Uterus (tissue), 4 donors: ENCODE measurements around the gene MAIP1. TPM values are rescaled to one million over a fixed set of nuclear protein-coding genes. Genes with fewer than 3 reads are reported as not detected.

ENCODE experiments used
- DNase-seq, 2 donors: peaks; one replicate each; pipeline ENCODE4 v3.0.0-alpha.2; 2019 to 2020
- H3K27ac ChIP-seq, 2 donors: fragments of 200-600 bp; sonication (generic); 1 replicate in 1 of 2; 2 replicates in 1 of 2; pipeline ENCODE4 v1.5.1; 2016 to 2018
- H3K27me3 ChIP-seq, 2 donors: fragments of 200-600 bp; sonication (generic); one replicate each; pipeline ENCODE4 v1.5.1; 2018 to 2019; ENCODE audit warnings: control low read depth in 1 of 2
- H3K36me3 ChIP-seq, 2 donors: fragments of 200-600 bp; sonication (generic); one replicate each; pipeline ENCODE4 v1.5.1; 2019; ENCODE audit warnings: control low read depth in 1 of 2
- H3K4me1 ChIP-seq, 2 donors: fragments of 200-600 bp; sonication (generic); one replicate each; pipeline ENCODE4 v1.5.1; 2018 to 2019; ENCODE audit warnings: control low read depth in 1 of 2
- H3K4me3 ChIP-seq, 2 donors: fragments of 200-600 bp; sonication (generic); 1 replicate in 1 of 2; 2 replicates in 1 of 2; pipeline ENCODE4 v1.5.1; 2018 to 2019; ENCODE audit warnings: mild to moderate bottlenecking in 1 of 2
- H3K9me3 ChIP-seq, 2 donors: fragments of 200-600 bp; sonication (generic); one replicate each; pipeline ENCODE4 v1.5.1; 2019; ENCODE audit warnings: control low read depth in 1 of 2
- CTCF ChIP-seq, 4 experiments: fragments of 200-600 bp in 2 of 4; fragments of 450-650 bp in 2 of 4; sonication (generic) in 2 of 4; IDR thresholded peaks; one replicate each; pipeline ENCODE4 v1.5.1; 2016 to 2019; ENCODE audit warnings: antibody characterized with exemption in 4 of 4, mild to moderate bottlenecking in 2 of 4, moderate library complexity in 1 of 4
- POLR2A ChIP-seq, 2 donors: fragments of 450-650 bp; IDR thresholded peaks; one replicate each; pipeline ENCODE4 v1.6.1; 2016; ENCODE audit warnings: antibody characterized with exemption in 2 of 2, mild to moderate bottlenecking in 1 of 2, moderate library complexity in 1 of 2
- intact Hi-C: fragments of 100-400 bp; cut with DNase I; formaldehyde crosslinking; loops from one replicate; pipeline ENCODE4 v1.15.1; 2023; ENCODE audit warnings: low total_unique reads
- total RNA-seq, 4 donors: library from RNA; depleted of rRNA in 3 of 4; stranded (reverse); fragments of >200 nt in 3 of 4; gene quantifications; one replicate each; pipeline versions ENCODE4 v1.1.0 to v1.2.4, GENCODE V29; 2014 to 2023
- donor health status: DM: yes; HTN: yes; CAD: no.

The MAIP1 gene
- total RNA-seq, 4 donors from 2014 or later, result 14.9 to 44.1 (median 16.4) TPM

- Histone ChIP-seq H3K9me3 (no peaks in the 10 kb centered on the region), H3K27ac (no peak overlapping the region), H3K36me3 (no peaks in the 10 kb centered on the region), H3K4me3 (no peak overlapping the region), H3K27me3 (no peaks in the 10 kb centered on the region), H3K4me1 (no peaks in the 10 kb centered on the region)
- intact Hi-C loops, result no loop called here
- TF ChIP-seq CTCF (IDR thresholded peaks at IDR 0.05) (no peak), POLR2A (IDR thresholded peaks at IDR 0.05) (no peak)
- DNase-seq, result no peak
These were observed 28.6 kb upstream of the MAIP1 start for GRCh38 chr2:199926806-199927205.

GRCh38 chr2:199928226-199928625 is 27.2 kb upstream of the MAIP1 start:
- Histone ChIP-seq H3K27ac (no peak overlapping the region), H3K4me3 (no peak overlapping the region), H3K27me3 (no peaks in the 10 kb centered on the region), H3K9me3 (no peaks in the 10 kb centered on the region), H3K4me1 (no peaks in the 10 kb centered on the region), H3K36me3 (no peaks in the 10 kb centered on the region)
- DNase-seq, result no peak
- intact Hi-C loops, result no loop called here
- no peak for TF ChIP-seq CTCF (IDR thresholded peaks at IDR 0.05)
- TF ChIP-seq POLR2A (IDR thresholded peaks at IDR 0.05), result no peak

- TF ChIP-seq POLR2A (IDR thresholded peaks at IDR 0.05) (no peak), CTCF (IDR thresholded peaks at IDR 0.05) (no peak)
- Histone ChIP-seq H3K27me3 (no peaks in the 10 kb centered on the region), H3K9me3 (no peaks in the 10 kb centered on the region), H3K27ac (no peak overlapping the region), H3K36me3 (no peaks in the 10 kb centered on the region), H3K4me1 (no peaks in the 10 kb centered on the region), H3K4me3 (no peak overlapping the region)
- DNase-seq, result no peak
- intact Hi-C loops, result no loop called here
These were observed 26.8 kb upstream of the MAIP1 start for GRCh38 chr2:199928626-199929025.

- TF ChIP-seq CTCF (IDR thresholded peaks at IDR 0.05), result no peak
- TF ChIP-seq POLR2A (IDR thresholded peaks at IDR 0.05), result no peak
- Histone ChIP-seq H3K36me3 (no peaks in the 10 kb centered on the region), H3K27me3 (no peaks in the 10 kb centered on the region), H3K9me3 (no peaks in the 10 kb centered on the region), H3K4me3 (no peak overlapping the region), H3K27ac (no peak overlapping the region), H3K4me1 (no peaks in the 10 kb centered on the region)
- DNase-seq, result no peak
- intact Hi-C loops, result no loop called here
These were observed 26.1 kb upstream of the MAIP1 start for GRCh38 chr2:199929262-199929661.

GRCh38 chr2:199932312-199932855 is 23.0 kb upstream of the MAIP1 start:
- Histone ChIP-seq H3K27ac (no peak overlapping the region), H3K4me1 (no peaks in the 10 kb centered on the region), H3K27me3 (no peaks in the 10 kb centered on the region), H3K9me3 (no peaks in the 10 kb centered on the region), H3K36me3 (no peaks in the 10 kb centered on the region), H3K4me3 (no peak overlapping the region)
- intact Hi-C loops, result no loop called here
- TF ChIP-seq POLR2A (IDR thresholded peaks at IDR 0.05), result no peak
- TF ChIP-seq CTCF (IDR thresholded peaks at IDR 0.05), result no peak
- no peak for DNase-seq
